Epithelial cell of proximal tubule (primary cell): ENCODE data around the gene TLE3. TPM values are rescaled to one million over a fixed set of nuclear protein-coding genes. Genes with fewer than 3 reads are reported as not detected.

Experiments used
- DNase-seq: peaks from one replicate; pipeline ENCODE4 v3.0.0-alpha.2; 2011; ENCODE audit warnings: low read depth
- H3K4me3 ChIP-seq: 2 replicates; pipeline ENCODE4 v1.5.1; 2011; ENCODE audit warnings: low read depth, mild to moderate bottlenecking, low read length
- total RNA-seq: library from RNA; depleted of rRNA; stranded (reverse); fragments of >200 nt; gene quantifications from 2 replicates; pipeline ENCODE4 v1.2.3, GENCODE V29; 2015
- TF ChIP-seq, protein P1 (sequence below): conservative IDR thresholded peaks from 2 replicates; pipeline ENCODE4 v1.5.1; 2012; ENCODE audit warnings: low read depth, mild to moderate bottlenecking, low read length

TLE3 gene
- total RNA-seq, 1 donor from 2014 or later = 34.8 TPM

DNA sequence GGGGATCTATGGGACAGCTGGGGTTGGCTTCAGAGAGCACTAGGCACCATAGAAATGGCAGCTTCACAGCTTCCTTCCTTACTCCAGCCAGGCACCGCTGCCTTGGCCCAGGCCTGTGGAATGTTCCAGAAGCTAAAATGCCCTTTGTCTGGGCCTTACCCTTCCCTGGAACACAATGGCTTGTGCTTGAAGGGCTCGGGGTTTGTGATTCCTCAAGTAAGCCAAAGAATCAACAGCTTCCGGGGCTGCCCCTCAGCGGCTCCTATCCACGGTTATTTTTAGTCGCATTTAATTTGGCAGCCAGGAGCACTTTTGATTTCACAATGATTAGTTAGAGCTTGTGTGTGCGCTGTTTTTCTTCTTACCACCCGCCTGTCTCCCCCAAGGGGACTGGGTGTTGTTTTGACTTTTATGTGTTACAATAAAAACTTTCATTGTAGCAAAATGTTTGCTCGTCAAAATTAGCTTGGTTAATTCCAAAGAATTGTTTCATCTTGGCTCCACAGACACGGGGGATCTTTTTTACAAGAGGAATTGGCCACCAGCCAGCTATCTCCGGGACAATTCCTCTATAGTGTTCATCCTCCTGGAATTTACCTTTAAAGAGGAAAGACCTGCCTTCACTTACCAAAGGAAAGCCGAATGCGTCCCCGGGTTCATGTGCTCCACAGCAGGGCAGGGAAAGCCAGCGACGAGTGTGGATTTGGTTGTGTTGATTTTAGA, 73.8 kb downstream of the TLE3 start:
- DNase-seq = peak; percentile 10
- no peak overlapping the region for H3K4me3 ChIP-seq
- TF ChIP-seq, protein P1, sequence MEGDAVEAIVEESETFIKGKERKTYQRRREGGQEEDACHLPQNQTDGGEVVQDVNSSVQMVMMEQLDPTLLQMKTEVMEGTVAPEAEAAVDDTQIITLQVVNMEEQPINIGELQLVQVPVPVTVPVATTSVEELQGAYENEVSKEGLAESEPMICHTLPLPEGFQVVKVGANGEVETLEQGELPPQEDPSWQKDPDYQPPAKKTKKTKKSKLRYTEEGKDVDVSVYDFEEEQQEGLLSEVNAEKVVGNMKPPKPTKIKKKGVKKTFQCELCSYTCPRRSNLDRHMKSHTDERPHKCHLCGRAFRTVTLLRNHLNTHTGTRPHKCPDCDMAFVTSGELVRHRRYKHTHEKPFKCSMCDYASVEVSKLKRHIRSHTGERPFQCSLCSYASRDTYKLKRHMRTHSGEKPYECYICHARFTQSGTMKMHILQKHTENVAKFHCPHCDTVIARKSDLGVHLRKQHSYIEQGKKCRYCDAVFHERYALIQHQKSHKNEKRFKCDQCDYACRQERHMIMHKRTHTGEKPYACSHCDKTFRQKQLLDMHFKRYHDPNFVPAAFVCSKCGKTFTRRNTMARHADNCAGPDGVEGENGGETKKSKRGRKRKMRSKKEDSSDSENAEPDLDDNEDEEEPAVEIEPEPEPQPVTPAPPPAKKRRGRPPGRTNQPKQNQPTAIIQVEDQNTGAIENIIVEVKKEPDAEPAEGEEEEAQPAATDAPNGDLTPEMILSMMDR = no peak

- DNase-seq = peak; percentile 69
- TF ChIP-seq, protein P1 = no peak
- H3K4me3 ChIP-seq = no peak overlapping the region
Measured at GRCh38 chr15:70023064-70023768, 74.5 kb downstream of the TLE3 start.

- TF ChIP-seq, protein P1 = no peak
- H3K4me3 ChIP-seq = no peak overlapping the region
- DNase-seq = no peak
Measured at GRCh38 chr15:70020229-70020628, 77.5 kb downstream of the TLE3 start.

DNA sequence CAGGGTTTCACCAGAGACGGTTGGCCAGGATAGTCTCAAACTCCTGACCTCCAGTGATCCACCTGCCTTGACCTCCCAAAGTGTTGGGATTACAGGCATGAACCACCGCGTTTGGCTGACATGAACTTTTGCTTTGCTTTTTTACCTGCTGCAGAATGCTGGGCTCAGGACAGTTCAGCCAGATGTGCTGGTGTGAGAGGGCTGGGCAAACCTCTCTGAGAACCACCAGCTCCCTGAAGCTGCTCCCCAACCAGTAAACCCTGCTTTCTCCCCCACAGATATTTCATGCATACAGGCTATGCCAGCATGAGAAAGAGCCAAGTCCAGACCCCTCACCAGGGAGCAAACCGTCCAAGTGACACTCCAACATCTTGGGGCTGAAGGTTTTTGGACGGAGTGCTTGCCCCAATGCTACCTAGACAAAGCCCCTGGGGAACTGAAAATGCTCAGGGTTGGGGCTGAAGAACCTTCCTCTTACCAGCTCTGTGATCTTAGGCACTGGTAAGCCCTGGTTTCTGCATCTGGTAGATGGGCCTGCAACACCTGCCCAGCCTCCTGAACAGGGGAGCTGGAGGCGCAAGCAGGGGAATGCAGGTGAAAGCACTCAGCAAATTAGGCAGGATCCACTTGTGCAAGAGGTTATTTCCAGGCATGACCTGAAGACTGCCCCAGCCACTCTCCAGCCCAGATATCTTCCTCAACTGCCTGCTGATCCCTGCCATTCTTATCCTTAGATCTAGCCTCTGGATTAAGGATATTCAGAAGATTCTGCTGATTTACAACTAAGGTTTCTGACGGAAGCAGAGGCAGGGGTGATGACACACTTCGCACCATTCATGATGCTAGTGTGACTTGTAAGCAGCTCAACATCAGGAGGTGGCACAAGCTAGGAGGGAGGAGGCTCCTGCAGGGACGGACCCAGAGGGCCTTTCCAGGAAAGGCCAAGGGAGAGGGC, 78.8 kb downstream of the TLE3 start:
- TF ChIP-seq, protein P1 = no peak
- DNase-seq = no peak
- no peak overlapping the region for H3K4me3 ChIP-seq

- peak; percentile 12 for DNase-seq
- TF ChIP-seq, protein P1 = no peak
- H3K4me3 ChIP-seq = no peak overlapping the region
Measured at GRCh38 chr15:70017801-70018200, 79.9 kb downstream of the TLE3 start.

- TF ChIP-seq, protein P1 = no peak
Measured at GRCh38 chr15:70017025-70017424, 80.7 kb downstream of the TLE3 start.

More at GRCh38 chr15:70017025-70017424, 80.7 kb downstream of the TLE3 start:
- H3K4me3 ChIP-seq = no peak overlapping the region
- no peak for DNase-seq
